ENCODE measurements around the gene NFS1. TPM values are rescaled to one million over a fixed set of nuclear protein-coding genes. Genes with fewer than 3 reads are reported as not detected.
"Not testable (repeated sequence)": the region's sequence is repeated elsewhere in the genome, so short reads cannot be mapped to it uniquely, and the experiment has no call there.

The NFS1 gene
- total RNA-seq, 1 experiment from 2014 or later: 75.8 TPM

DNA sequence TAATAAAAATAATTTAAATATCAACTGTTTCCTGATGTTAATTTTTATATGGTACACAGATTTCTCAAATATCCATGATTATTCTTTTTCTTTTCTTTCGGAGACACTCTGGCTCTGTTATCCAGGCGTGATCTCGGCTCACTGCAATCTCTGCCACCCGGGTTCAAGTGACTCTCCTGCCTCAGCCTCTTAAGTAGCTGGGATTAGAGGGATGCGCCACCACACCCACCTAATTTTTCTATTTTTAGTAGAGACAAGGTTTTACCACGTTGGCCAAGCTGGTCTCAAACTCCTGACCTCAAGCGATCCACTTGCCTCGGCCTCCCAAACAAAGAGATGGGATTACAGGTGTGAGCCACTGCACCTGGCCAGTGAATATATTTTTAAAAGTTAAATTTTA lies 20.6 kb upstream of the NFS1 start:
- Histone ChIP-seq H3K4me2 (ENCODE audit: low read length) (no peak overlapping the region), H3F3A (ENCODE audit: low read length, unreplicated experiment) (peaks cover 20% of the 10 kb centered on the region), H3K79me2 (ENCODE audit: low read length) (peaks cover 93% of the 10 kb centered on the region), H3K27ac (ENCODE audit: low read length) (no peak overlapping the region), H3K9me2 (replicated peaks; ENCODE audit: low read length) (no peaks in the 10 kb centered on the region), H3K4me1 (ENCODE audit: insufficient read depth, low read length) (no peaks in the 10 kb centered on the region), H3K9ac (ENCODE audit: low read length) (no peak overlapping the region), H3K9me3 (ENCODE audit: low read length) (no peaks in the 10 kb centered on the region), H3K4me3 (ENCODE audit: low read length) (no peak overlapping the region), H3K27me3 (ENCODE audit: low read length) (no peaks in the 10 kb centered on the region), H3K36me3 (ENCODE audit: low read depth, low read length) (peaks cover 91% of the 10 kb centered on the region), H4K20me1 (ENCODE audit: low read length) (peaks cover 85% of the 10 kb centered on the region), H2AFZ (ENCODE audit: low read length) (no peak overlapping the region)
- TF ChIP-seq, protein P1, sequence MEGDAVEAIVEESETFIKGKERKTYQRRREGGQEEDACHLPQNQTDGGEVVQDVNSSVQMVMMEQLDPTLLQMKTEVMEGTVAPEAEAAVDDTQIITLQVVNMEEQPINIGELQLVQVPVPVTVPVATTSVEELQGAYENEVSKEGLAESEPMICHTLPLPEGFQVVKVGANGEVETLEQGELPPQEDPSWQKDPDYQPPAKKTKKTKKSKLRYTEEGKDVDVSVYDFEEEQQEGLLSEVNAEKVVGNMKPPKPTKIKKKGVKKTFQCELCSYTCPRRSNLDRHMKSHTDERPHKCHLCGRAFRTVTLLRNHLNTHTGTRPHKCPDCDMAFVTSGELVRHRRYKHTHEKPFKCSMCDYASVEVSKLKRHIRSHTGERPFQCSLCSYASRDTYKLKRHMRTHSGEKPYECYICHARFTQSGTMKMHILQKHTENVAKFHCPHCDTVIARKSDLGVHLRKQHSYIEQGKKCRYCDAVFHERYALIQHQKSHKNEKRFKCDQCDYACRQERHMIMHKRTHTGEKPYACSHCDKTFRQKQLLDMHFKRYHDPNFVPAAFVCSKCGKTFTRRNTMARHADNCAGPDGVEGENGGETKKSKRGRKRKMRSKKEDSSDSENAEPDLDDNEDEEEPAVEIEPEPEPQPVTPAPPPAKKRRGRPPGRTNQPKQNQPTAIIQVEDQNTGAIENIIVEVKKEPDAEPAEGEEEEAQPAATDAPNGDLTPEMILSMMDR (conservative IDR thresholded peaks at IDR 0.05; ENCODE audit: low read depth, low read length): no peak
- TF ChIP-seq EZH2 (IDR thresholded peaks at IDR 0.05; ENCODE audit: low read length, unreplicated experiment) (no peak), EZH2phosphoT487 (IDR thresholded peaks at IDR 0.05; ENCODE audit: borderline replicate concordance, low read length) (no peak)
- ChIA-PET CTCF (no interaction called here), POLR2A (ENCODE audit: unreplicated experiment) (no interaction called here)
- ATAC-seq: no peak
- DNase-seq: no peak
- no TSS peak for BruUV-seq (replicated peaks)
- intact Hi-C loops (cut with micrococcal nuclease): no loop called here

- ATAC-seq (no peak), DNase-seq (no peak)
- Histone ChIP-seq H3K27ac (ENCODE audit: low read length) (no peak overlapping the region), H3K4me3 (ENCODE audit: low read length) (no peak overlapping the region), H2AFZ (ENCODE audit: low read length) (no peak overlapping the region), H3K4me2 (ENCODE audit: low read length) (no peak overlapping the region), H3K27me3 (ENCODE audit: low read length) (no peaks in the 10 kb centered on the region), H3K9me2 (replicated peaks; ENCODE audit: low read length) (no peaks in the 10 kb centered on the region), H3F3A (ENCODE audit: low read length, unreplicated experiment) (peaks cover 20% of the 10 kb centered on the region), H3K4me1 (ENCODE audit: insufficient read depth, low read length) (no peaks in the 10 kb centered on the region), H3K9ac (ENCODE audit: low read length) (no peak overlapping the region), H4K20me1 (ENCODE audit: low read length) (peaks cover 80% of the 10 kb centered on the region), H3K9me3 (ENCODE audit: low read length) (no peaks in the 10 kb centered on the region), H3K79me2 (ENCODE audit: low read length) (peaks cover 88% of the 10 kb centered on the region), H3K36me3 (ENCODE audit: low read depth, low read length) (peaks cover 90% of the 10 kb centered on the region)
- POLR2A ChIA-PET (ENCODE audit: unreplicated experiment): interaction anchor here (0.6 kb wide), 1 partner anchor 19 kb away, joined by 3 read pairs; no protein-coding TSS in a partner anchor
- TF ChIP-seq, protein P1 (conservative IDR thresholded peaks at IDR 0.05; ENCODE audit: low read depth, low read length): no peak
- TF ChIP-seq EZH2 (IDR thresholded peaks at IDR 0.05; ENCODE audit: low read length, unreplicated experiment) (no peak), EZH2phosphoT487 (IDR thresholded peaks at IDR 0.05; ENCODE audit: borderline replicate concordance, low read length) (no peak)
- BruUV-seq (replicated peaks): no TSS peak
- intact Hi-C loops (cut with micrococcal nuclease): no loop called here
- CTCF ChIA-PET: interaction anchor here (0.7 kb wide), 1 partner anchor 102 kb away, joined by 5 read pairs; no protein-coding TSS in a partner anchor
Observed at GRCh38 chr20:35718972-35719635, 20.0 kb upstream of the NFS1 start.

DNA sequence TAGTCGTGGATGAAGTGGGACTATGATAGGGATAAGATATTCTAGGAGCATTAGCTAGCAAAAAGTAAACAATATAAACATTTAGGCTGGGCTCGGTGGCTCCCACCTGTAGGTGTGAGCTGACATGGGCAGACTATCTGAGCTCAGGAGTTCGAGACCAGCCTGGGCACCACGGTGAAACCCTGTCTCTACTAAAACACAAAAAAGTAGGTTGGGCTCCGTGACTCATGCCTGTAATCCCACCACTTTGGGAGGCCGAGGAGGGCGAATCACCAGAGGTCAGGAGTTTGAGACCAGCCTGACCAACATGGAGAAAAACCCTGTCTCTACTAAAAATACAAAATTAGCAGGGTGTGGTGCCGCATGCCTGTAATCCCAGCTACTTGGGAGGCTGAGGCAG lies 19.2 kb upstream of the NFS1 start:
- H3K27ac ChIP-seq (ENCODE audit: low read length); H3K9me2 ChIP-seq (replicated peaks; ENCODE audit: low read length); H3K4me2 ChIP-seq (ENCODE audit: low read length); DNase-seq; BruUV-seq (replicated peaks); intact Hi-C loops (cut with micrococcal nuclease); H3K4me3 ChIP-seq (ENCODE audit: low read length); H2AFZ ChIP-seq (ENCODE audit: low read length); H3K27me3 ChIP-seq (ENCODE audit: low read length); H3K9ac ChIP-seq (ENCODE audit: low read length); H3K9me3 ChIP-seq (ENCODE audit: low read length); H3K4me1 ChIP-seq (ENCODE audit: insufficient read depth, low read length): not testable (repeated sequence)
- peaks cover 90% of the 10 kb centered on the region for H3K36me3 ChIP-seq (ENCODE audit: low read depth, low read length)
- ATAC-seq: peak; percentile 47
- POLR2A ChIA-PET (ENCODE audit: unreplicated experiment): interaction anchor here (0.6 to 0.7 kb wide), 2 partner anchors 18 to 626 kb away, joined by 3 to 30 read pairs; no protein-coding TSS in a partner anchor
- H3K79me2 ChIP-seq (ENCODE audit: low read length): peaks cover 88% of the 10 kb centered on the region
- peaks cover 74% of the 10 kb centered on the region for H4K20me1 ChIP-seq (ENCODE audit: low read length)
- H3F3A ChIP-seq (ENCODE audit: low read length, unreplicated experiment): peaks cover 16% of the 10 kb centered on the region
- CTCF ChIA-PET: interaction anchor here (0.7 kb wide), 1 partner anchor 117 kb away, joined by 3 read pairs; no protein-coding TSS in a partner anchor

Data from PC-3 (cell line).